OCI-LY7 (cell line): ENCODE data around the gene TOR2A. TPM values are rescaled to one million over a fixed set of nuclear protein-coding genes. Genes with fewer than 3 reads are reported as not detected.

Experiments
- BruUV-seq: library from RNA; stranded (reverse); fragments of 400-500 nt; replicated peaks from 2 replicates; lab custom pipeline; 2021; lab: Mats Ljungman, UMichigan
- CTCF ChIA-PET: fragments of 300-600 bp; sonication (Branson Sonifier 250); formaldehyde crosslinking; loops from one replicate; lab custom pipeline; 2022; ENCODE audit warnings: antibody characterized with exemption; ENCODE audit not compliant: unreplicated experiment; lab: Charles Lee
- POLR2A ChIA-PET: fragments of 300-600 bp; sonication (Branson Sonifier 250); formaldehyde crosslinking; loops from one replicate; lab custom pipeline; 2022; ENCODE audit warnings: antibody characterized with exemption; lab: Charles Lee
- DNase-seq: peaks from one replicate; pipeline ENCODE4 v3.0.0-alpha.2; 2015; ENCODE audit warnings: low spot score
- H2AFZ ChIP-seq: fragments of 200-600 bp; sonication (generic), shearing (Covaris generic); 2 replicates; pipeline ENCODE4 v1.6.1; 2014; ENCODE audit warnings: mild to moderate bottlenecking, antibody characterized with exemption, low read length, moderate library complexity
- H3K27ac ChIP-seq: fragments of 200-600 bp; sonication (generic); 2 replicates; pipeline ENCODE4 v1.5.1; 2014; ENCODE audit warnings: mixed run types, low read depth, mild to moderate bottlenecking, moderate library complexity, low read length, inconsistent platforms; ENCODE audit not compliant: poor library complexity, severe bottlenecking
- H3K36me3 ChIP-seq: fragments of 200-600 bp; sonication (generic); 2 replicates; pipeline ENCODE4 v1.6.1; 2014; ENCODE audit warnings: mild to moderate bottlenecking, antibody characterized with exemption, low read length, moderate library complexity, mixed read lengths; ENCODE audit not compliant: insufficient read depth
- H3K4me1 ChIP-seq: fragments of 200-600 bp; sonication (generic); 2 replicates; pipeline ENCODE4 v1.5.1; 2014; ENCODE audit warnings: mild to moderate bottlenecking, low read length; ENCODE audit not compliant: insufficient read depth, poor library complexity, severe bottlenecking
- H3K4me2 ChIP-seq: fragments of 200-600 bp; sonication (generic); 2 replicates; pipeline ENCODE4 v1.6.1; 2014; ENCODE audit warnings: mild to moderate bottlenecking, low read length
- H3K4me3 ChIP-seq: fragments of 200-600 bp; sonication (generic); 2 replicates; pipeline ENCODE4 v1.5.1; 2014; ENCODE audit warnings: mild to moderate bottlenecking, low read depth, low read length; ENCODE audit not compliant: poor library complexity, severe bottlenecking
- H3K79me2 ChIP-seq: fragments of 200-600 bp; sonication (generic); 2 replicates; pipeline ENCODE4 v1.6.1; 2016; ENCODE audit warnings: low read depth, mild to moderate bottlenecking, low read length, moderate library complexity, mixed read lengths; ENCODE audit not compliant: insufficient read depth
- H3K9me2 ChIP-seq: fragments of 200-600 bp; sonication (generic); 2 replicates; pipeline ENCODE4 v1.6.1; 2016; ENCODE audit warnings: mild to moderate bottlenecking, low read length, mixed read lengths; ENCODE audit not compliant: insufficient read depth
- H3K9me3 ChIP-seq: fragments of 200-600 bp; sonication (generic); 2 replicates; pipeline ENCODE4 v1.6.1; 2014; ENCODE audit warnings: mild to moderate bottlenecking, mixed run types, low read length, mixed read lengths
- H4K20me1 ChIP-seq: fragments of 200-600 bp; sonication (generic); 2 replicates; pipeline ENCODE4 v1.6.1; 2014; ENCODE audit warnings: mild to moderate bottlenecking, antibody characterized with exemption, low read length, moderate library complexity, mixed read lengths; ENCODE audit not compliant: insufficient read depth
- CTCF ChIP-seq: fragments of 200-600 bp; sonication (generic); conservative IDR thresholded peaks from 2 replicates; pipeline ENCODE4 v1.5.1; 2014; ENCODE audit warnings: mild to moderate bottlenecking, antibody characterized with exemption, low read length, moderate library complexity, mixed read lengths
- EZH2phosphoT487 ChIP-seq: fragments of 200-600 bp; sonication (generic); IDR thresholded peaks from 2 replicates; pipeline ENCODE4 v1.6.1; 2018; ENCODE audit warnings: low read depth, borderline replicate concordance, mild to moderate bottlenecking, mixed run types, antibody characterized with exemption, low read length, moderate library complexity, mixed read lengths
- intact Hi-C: fragments of 100-400 bp; cut with micrococcal nuclease; formaldehyde crosslinking; loops from one replicate; pipeline ENCODE4 v1.10.0; 2022; ENCODE audit not compliant: unreplicated experiment
- total RNA-seq, 2 experiments: library from RNA; depleted of rRNA in 1 of 2; stranded (reverse); fragments of >200 nt in 1 of 2; shearing (Covaris generic) in 1 of 2; gene quantifications; 2 replicates each; pipeline ENCODE4 v1.2.3, GENCODE V29; 2014 to 2022

Gene TOR2A
- total RNA-seq, 2 experiments from 2014 or later, result 13.9 to 17.9 TPM

DNA sequence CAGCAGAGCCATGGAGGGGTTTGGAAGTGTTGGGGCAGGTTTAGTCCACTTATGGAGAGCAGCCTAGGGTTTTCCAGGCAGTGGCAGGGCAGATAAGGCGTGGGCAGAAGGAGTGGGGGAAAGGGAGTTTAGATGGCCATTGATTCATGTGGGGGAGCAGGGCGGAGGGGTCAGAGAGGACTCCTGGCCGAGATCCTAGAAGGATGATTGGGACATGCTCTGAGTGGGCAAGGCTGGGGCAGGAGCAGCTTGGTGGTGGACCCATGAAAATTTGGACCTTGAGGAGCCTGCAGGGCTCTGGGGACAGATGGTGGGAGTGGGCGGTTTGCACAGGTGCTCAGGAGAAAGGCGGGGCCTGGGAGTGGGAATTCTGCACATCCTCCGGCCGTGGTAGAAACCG lies 18.1 kb upstream of the TOR2A start:
- ChIA-PET POLR2A (no interaction called here), CTCF (no interaction called here)
- no peaks in the 10 kb centered on the region for H4K20me1 ChIP-seq
- no peak for TF ChIP-seq CTCF
- no peak for TF ChIP-seq EZH2phosphoT487
- H3K79me2 ChIP-seq, result no peaks in the 10 kb centered on the region
- no peaks in the 10 kb centered on the region for H3K9me2 ChIP-seq
- peaks cover 30% of the 10 kb centered on the region for H3K36me3 ChIP-seq
- no peaks in the 10 kb centered on the region for H3K4me1 ChIP-seq
- H3K4me3 ChIP-seq, result no peak overlapping the region
- intact Hi-C loops, result no loop called here
- no peak overlapping the region for H3K27ac ChIP-seq
- H2AFZ ChIP-seq, result no peak overlapping the region
- no peak overlapping the region for H3K4me2 ChIP-seq
- DNase-seq, result no peak
- BruUV-seq, result no TSS peak
- H3K9me3 ChIP-seq, result no peaks in the 10 kb centered on the region

DNA sequence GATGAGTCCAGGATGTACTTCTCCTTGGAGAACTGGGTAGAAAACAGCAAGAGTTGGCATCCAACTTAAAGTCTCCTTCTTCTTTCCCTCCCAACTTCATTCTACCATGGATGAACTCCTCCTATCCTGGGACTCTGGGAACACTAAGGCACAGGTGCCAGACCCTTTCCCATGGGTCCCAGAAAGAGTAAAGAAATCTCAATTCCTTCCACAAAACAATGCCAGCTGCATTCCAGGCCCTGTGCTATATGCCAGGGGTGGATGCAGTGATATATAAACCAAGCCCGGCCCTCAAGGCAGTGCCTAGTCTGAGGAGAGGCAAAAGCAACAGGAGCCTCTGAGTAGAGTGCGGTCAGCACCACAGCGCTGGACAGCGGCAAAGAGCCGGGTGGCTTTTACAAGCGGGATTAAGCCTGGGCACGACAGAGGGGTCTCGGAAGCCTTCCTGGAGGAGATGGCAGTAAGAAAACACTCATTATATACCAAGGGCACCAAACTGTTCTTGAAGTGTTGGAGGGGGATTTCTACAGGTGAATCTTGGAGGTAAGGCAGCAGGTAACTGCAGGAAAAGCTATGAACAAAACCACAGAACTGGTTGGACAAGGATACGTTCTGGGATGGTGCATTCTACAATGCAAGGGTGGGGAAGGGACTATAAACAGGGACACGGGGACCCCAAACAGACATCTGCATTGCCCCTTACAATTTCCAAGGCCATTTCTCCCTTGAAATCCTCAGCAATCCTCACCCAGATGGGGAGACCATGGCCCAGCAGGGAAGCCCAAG lies 16.4 kb upstream of the TOR2A start:
- POLR2A ChIA-PET, result no interaction called here
- H4K20me1 ChIP-seq, result no peaks in the 10 kb centered on the region
- intact Hi-C loops, result no loop called here

More for the DNA sequence above, 16.4 kb upstream of the TOR2A start:
- no peak for DNase-seq
- Histone ChIP-seq H3K4me3 (no peak overlapping the region), H3K4me2 (no peak overlapping the region), H3K36me3 (peaks cover 44% of the 10 kb centered on the region), H3K27ac (no peak overlapping the region), H3K9me2 (no peaks in the 10 kb centered on the region), H3K4me1 (no peaks in the 10 kb centered on the region), H3K79me2 (no peaks in the 10 kb centered on the region), H3K9me3 (no peaks in the 10 kb centered on the region), H2AFZ (no peak overlapping the region)
- TF ChIP-seq CTCF, result no peak
- no peak for TF ChIP-seq EZH2phosphoT487
- BruUV-seq, result no TSS peak
- CTCF ChIA-PET, result no interaction called here
